PC-3 (cell line): ENCODE results near the gene LSM11. TPM values are rescaled to one million over a fixed set of nuclear protein-coding genes. Genes with fewer than 3 reads are reported as not detected.

Experiments used
- ATAC-seq: fragments of 200-7000 bp; cut with Tn5 transposase; 2 replicates; pipeline ENCODE4 v1.9.1; 2020; ENCODE audit warnings: mild to moderate bottlenecking, moderate library complexity
- BruUV-seq: library from RNA; stranded (reverse); fragments of 400-500 nt; replicated peaks from 2 replicates; lab custom pipeline; 2021; lab: Mats Ljungman, UMichigan
- CTCF ChIA-PET: fragments of 300-600 bp; sonication (Branson Sonifier 250); formaldehyde crosslinking; loops from one replicate; lab custom pipeline; 2022; ENCODE audit warnings: antibody characterized with exemption; lab: Charles Lee
- POLR2A ChIA-PET: fragments of 300-600 bp; sonication (Branson Sonifier 250); formaldehyde crosslinking; loops from one replicate; lab custom pipeline; 2022; ENCODE audit warnings: antibody characterized with exemption; ENCODE audit not compliant: unreplicated experiment; lab: Charles Lee
- DNase-seq: peaks from one replicate; pipeline ENCODE4 v3.0.0-alpha.2; 2015
- H2AFZ ChIP-seq: fragments of 300-600 bp; sonication (generic); 2 replicates; pipeline ENCODE4 v1.6.0; 2016; ENCODE audit warnings: antibody characterized with exemption, low read length
- H3F3A ChIP-seq: fragments of 300-600 bp; sonication (generic); one replicate; pipeline ENCODE4 v1.6.0; 2017; ENCODE audit warnings: antibody characterized with exemption, low read length, control low read depth, mild to moderate bottlenecking; ENCODE audit not compliant: unreplicated experiment
- H3K27ac ChIP-seq: fragments of 300-600 bp; sonication (generic); 2 replicates; pipeline ENCODE4 v1.5.1; 2016; ENCODE audit warnings: mild to moderate bottlenecking, low read length
- H3K27me3 ChIP-seq: fragments of 300-600 bp; sonication (generic); 2 replicates; pipeline ENCODE4 v1.6.1; 2016; ENCODE audit warnings: low read length, mixed read lengths
- H3K36me3 ChIP-seq: fragments of 300-600 bp; sonication (generic); 2 replicates; pipeline ENCODE4 v1.6.1; 2016; ENCODE audit warnings: low read depth, mixed run types, low read length, mixed read lengths
- H3K4me1 ChIP-seq: fragments of 300-600 bp; sonication (generic); 2 replicates; pipeline ENCODE4 v1.5.1; 2016; ENCODE audit warnings: low read length; ENCODE audit not compliant: insufficient read depth
- H3K4me2 ChIP-seq: fragments of 300-600 bp; sonication (generic); 2 replicates; pipeline ENCODE4 v1.6.0; 2016; ENCODE audit warnings: low read length
- H3K4me3 ChIP-seq: fragments of 300-600 bp; sonication (generic); 2 replicates; pipeline ENCODE4 v1.5.1; 2016; ENCODE audit warnings: mild to moderate bottlenecking, low read length, mixed read lengths
- H3K79me2 ChIP-seq: fragments of 300-600 bp; sonication (generic); 2 replicates; pipeline ENCODE4 v1.6.1; 2017; ENCODE audit warnings: low read length, mixed read lengths
- H3K9ac ChIP-seq: fragments of 300-600 bp; sonication (generic); 2 replicates; pipeline ENCODE4 v1.6.0; 2016; ENCODE audit warnings: mild to moderate bottlenecking, low read length
- H3K9me2 ChIP-seq: fragments of 300-600 bp; sonication (generic); replicated peaks from 2 replicates; pipeline ENCODE4 v1.6.1; 2016; ENCODE audit warnings: mixed run types, low read length, mixed read lengths
- H3K9me3 ChIP-seq: fragments of 300-600 bp; sonication (generic); 2 replicates; pipeline ENCODE4 v1.6.1; 2016; ENCODE audit warnings: low read length, mixed read lengths
- H4K20me1 ChIP-seq: fragments of 300-600 bp; sonication (generic); 2 replicates; pipeline ENCODE4 v1.6.1; 2016; ENCODE audit warnings: low read length, mixed read lengths
- CTCF ChIP-seq: fragments of 300-600 bp; sonication (generic); conservative IDR thresholded peaks from 2 replicates; pipeline ENCODE4 v1.5.1; 2017; ENCODE audit warnings: antibody characterized with exemption, low read depth, mild to moderate bottlenecking, low read length
- EZH2 ChIP-seq: fragments of 300-600 bp; sonication (generic); IDR thresholded peaks from one replicate; pipeline ENCODE4 v1.6.1; 2017; ENCODE audit warnings: antibody characterized with exemption, mild to moderate bottlenecking, low read length; ENCODE audit not compliant: unreplicated experiment
- EZH2phosphoT487 ChIP-seq: fragments of 300-600 bp; sonication (generic); IDR thresholded peaks from 2 replicates; pipeline ENCODE4 v1.6.1; 2018; ENCODE audit warnings: mild to moderate bottlenecking, antibody characterized with exemption, low read length, borderline replicate concordance
- intact Hi-C: fragments of 100-400 bp; cut with micrococcal nuclease; formaldehyde crosslinking; loops from 2 replicates; pipeline ENCODE4 v1.9.0; 2023
- total RNA-seq: library from RNA; depleted of rRNA; stranded (reverse); fragments of >200 nt; gene quantifications from 2 replicates; pipeline ENCODE4 v1.2.3, GENCODE V29; 2014

The LSM11 gene
- total RNA-seq, 1 experiment from 2014 or later: 5.0 TPM

- TSS peak; percentile 5 for BruUV-seq
Observed at GRCh38 chr5:157739388-157740228, 3.9 kb upstream of the LSM11 start.

GRCh38 chr5:157740229-157740610, 3.3 kb upstream of the LSM11 start:
- Histone ChIP-seq H2AFZ (no peak overlapping the region), H3K36me3 (peaks cover 26% of the 10 kb centered on the region; the same call in 1 of the 2 replicates), H3F3A (no peaks in the 10 kb centered on the region), H3K4me2 (no peak overlapping the region), H3K4me3 (no peak overlapping the region), H3K9me2 (no peaks in the 10 kb centered on the region), H3K79me2 (peaks cover 13% of the 10 kb centered on the region), H3K27me3 (no peaks in the 10 kb centered on the region), H3K9me3 (no peaks in the 10 kb centered on the region), H3K4me1 (peaks cover 14% of the 10 kb centered on the region), H4K20me1 (no peaks in the 10 kb centered on the region), H3K9ac (no peak overlapping the region), H3K27ac (no peak overlapping the region)
- intact Hi-C loops: loop anchor here (5.0 to 10.0 kb wide), 4 partner anchors 117 to 593 kb away; partner anchors contain the start of gene CLINT1
- ChIA-PET CTCF (no interaction called here), POLR2A (interaction anchor here (0.6 kb wide), 1 partner anchor 328 kb away, joined by 4 read pairs; no protein-coding TSS in a partner anchor)
- no peak for ATAC-seq
- BruUV-seq: no TSS peak
- DNase-seq: peak; percentile 59
- TF ChIP-seq EZH2phosphoT487: no peak
- TF ChIP-seq CTCF: peak; percentile 94

More at GRCh38 chr5:157739388-157740228, 3.9 kb upstream of the LSM11 start:
- no peak for TF ChIP-seq EZH2phosphoT487
- no peak for TF ChIP-seq EZH2
- no peak for TF ChIP-seq CTCF
- intact Hi-C loops: loop anchor here (5.0 to 10.0 kb wide), 4 partner anchors 118 to 592 kb away; partner anchors contain the start of gene CLINT1
- Histone ChIP-seq H3F3A (no peaks in the 10 kb centered on the region), H3K4me3 (no peak overlapping the region), H3K36me3 (peaks cover 28% of the 10 kb centered on the region; the same call in 1 of the 2 replicates), H3K27ac (no peak overlapping the region), H3K4me1 (peaks cover 8% of the 10 kb centered on the region), H3K9ac (no peak overlapping the region), H3K79me2 (peaks cover 7% of the 10 kb centered on the region), H4K20me1 (no peaks in the 10 kb centered on the region), H3K9me2 (no peaks in the 10 kb centered on the region), H3K9me3 (no peaks in the 10 kb centered on the region), H2AFZ (no peak overlapping the region), H3K27me3 (no peaks in the 10 kb centered on the region), H3K4me2 (no peak overlapping the region)
- DNase-seq: no peak
- ChIA-PET POLR2A (no interaction called here), CTCF (no interaction called here)
- no peak for ATAC-seq

GRCh38 chr5:157741131-157741530, 2.4 kb upstream of the LSM11 start:
- no peak overlapping the region for H3K4me2 ChIP-seq
- no peaks in the 10 kb centered on the region for H4K20me1 ChIP-seq
- H3K4me3 ChIP-seq: no peak overlapping the region
- H3K27me3 ChIP-seq: no peaks in the 10 kb centered on the region
- DNase-seq (no peak), ATAC-seq (no peak)
- H3K27ac ChIP-seq: no peak overlapping the region
- H3K9me2 ChIP-seq: no peaks in the 10 kb centered on the region
- no peak overlapping the region for H3K9ac ChIP-seq
- H3K79me2 ChIP-seq: peaks cover 22% of the 10 kb centered on the region
- POLR2A ChIA-PET: interaction anchor here (0.6 kb wide), 1 partner anchor 327 kb away, joined by 4 read pairs; no protein-coding TSS in a partner anchor
- intact Hi-C loops: loop anchor here (5.0 to 10.0 kb wide), 4 partner anchors 116 to 594 kb away; partner anchors contain the start of gene CLINT1
- peaks cover 22% of the 10 kb centered on the region; the same call in 1 of the 2 replicates for H3K36me3 ChIP-seq
- no peak for TF ChIP-seq EZH2
- no peak for TF ChIP-seq EZH2phosphoT487
- no peak for TF ChIP-seq CTCF
- H3K4me1 ChIP-seq: peaks cover 19% of the 10 kb centered on the region
- H2AFZ ChIP-seq: no peak overlapping the region
- CTCF ChIA-PET: no interaction called here
- H3K9me3 ChIP-seq: no peaks in the 10 kb centered on the region
- BruUV-seq: no TSS peak
- no peaks in the 10 kb centered on the region for H3F3A ChIP-seq
